Measurements from ENCODE around the gene ADAM29. TPM values are rescaled to one million over a fixed set of nuclear protein-coding genes. Genes with fewer than 3 reads are reported as not detected.

The ADAM29 gene
- total RNA-seq, 6 experiments from 2014 or later: not detected

Small RNA genes lying within 50 kb of the gene (small RNA-seq; reads per million reads assigned to genes)
- 0 reads per million in 2 experiments for gene AC105914.1

Other genes starting within 250 kb of the ADAM29 start
- gene GLRA3, start 89.1 kb upstream of the ADAM29 start, total RNA-seq: not detected